Heart right ventricle (tissue), 16 donors: Measurements from ENCODE around the gene SPARCL1. TPM values are rescaled to one million over a fixed set of nuclear protein-coding genes. Genes with fewer than 3 reads are reported as not detected.
"Not testable (repeated sequence)": the region's sequence is repeated elsewhere in the genome, so short reads cannot be mapped to it uniquely, and the experiment has no call there.

ENCODE experiments used
- ATAC-seq, 8 donors: fragments of 200-7000 bp; cut with Tn5 transposase; one replicate each; pipeline ENCODE4 v1.9.1; 2020; ENCODE audit warnings: mild to moderate bottlenecking in 8 of 8, moderate library complexity in 8 of 8, moderate number of reproducible peaks in 1 of 8
- DNase-seq, 2 donors: peaks; one replicate each; pipeline ENCODE4 v3.0.0-alpha.2; 2020
- H3K27ac ChIP-seq, 10 donors: fragments of 200-600 bp; sonication (generic) in 2 of 10; one replicate each; pipeline versions ENCODE4 v1.5.0 to v1.8.0; 2020 to 2022; ENCODE audit warnings: mild to moderate bottlenecking in 3 of 10
- H3K27me3 ChIP-seq, 7 donors: fragments of 200-600 bp; one replicate each; pipeline ENCODE4 v1.8.0; 2021 to 2022; ENCODE audit warnings: mild to moderate bottlenecking in 2 of 7
- H3K36me3 ChIP-seq, 9 donors: fragments of 200-600 bp; sonication (generic) in 1 of 9; one replicate each; pipeline versions ENCODE4 v1.5.0 to v1.8.0; 2020 to 2022; ENCODE audit warnings: mild to moderate bottlenecking in 2 of 9
- H3K4me1 ChIP-seq, 9 donors: fragments of 200-600 bp; sonication (generic) in 1 of 9; one replicate each; pipeline versions ENCODE4 v1.5.0 to v1.8.0; 2020 to 2022; ENCODE audit warnings: mild to moderate bottlenecking in 4 of 9
- H3K4me3 ChIP-seq, 10 donors: fragments of 200-600 bp; sonication (generic) in 2 of 10; one replicate each; pipeline versions ENCODE4 v1.5.0 to v1.8.0; 2020 to 2022; ENCODE audit warnings: mild to moderate bottlenecking in 7 of 10, moderate library complexity in 2 of 10
- H3K9me3 ChIP-seq, 11 donors: fragments of 200-600 bp in 10 of 11; sonication (generic) in 2 of 11; one replicate each; pipeline versions ENCODE4 v1.5.0 to v1.8.0; 2013 to 2022; ENCODE audit warnings: mild to moderate bottlenecking in 2 of 11, control low read depth in 1 of 11, moderate library complexity in 1 of 11
- CTCF ChIP-seq, 9 donors: fragments of 200-600 bp; sonication (generic) in 2 of 9; IDR thresholded peaks; one replicate each; pipeline versions ENCODE4 v1.5.0 to v1.8.0; 2021 to 2022; ENCODE audit warnings: antibody characterized with exemption in 9 of 9, mild to moderate bottlenecking in 5 of 9, moderate library complexity in 1 of 9
- WGBS, 2 donors: extraction: QIAGEN DNeasy Blood & Tissue Kit; methylation state at CpG; one replicate each; pipeline ENCODE4 v1.1.7; 2013; ENCODE audit warnings: inconsistent platforms in 1 of 2; 5-methylcytosine and 5-hydroxymethylcytosine counted together
- intact Hi-C, 10 donors: fragments of 100-400 bp; cut with DNase I; formaldehyde crosslinking; loops; one replicate each; pipeline versions ENCODE4 v1.11.1 to v1.14.2; 2022
- polyA plus RNA-seq, 2 donors: library from polyadenylated mRNA; stranded (reverse); fragments of 200-250 nt; gene quantifications; one replicate each; pipeline ENCODE4 v1.2.3, GENCODE V29; 2013
- total RNA-seq, 10 donors: library from RNA; stranded (reverse); fragmentation: NEBNext Ultra II Directional in 3 of 10; extraction: Animal tissue kit (Norgen Biotek cat#: 25700) in 3 of 10; gene quantifications; one replicate each; pipeline versions ENCODE4 v1.2.1 to v1.2.4, GENCODE V29; 2021 to 2023
- donor health status: Arrhythmogenic right ventricular cardiomyopathy.
- donor health status: ischemic (EF 13 %, LVEDD 7.1; RV severe dilation, severe dysfunction).
- donor health status: healthy with polysubstance abuse.
- donor health status: DM: no; HTN: yes; CAD: no.
- donor health status: DM: no; HTN: no; CAD: no.
- donor health status: ischemic (EF 25% LVEDD 6.9; RV normal size, moderate dysfunction).
- donor health status: ischemic (EF 25% LVEDD 5.7; RV mildly dilated, moderate dysfunction).
- donor health status: healthy.
- donor health status: DM: yes; HTN: yes; CAD: no.
- donor health status: Ischemic cardiomyopathy.
- donor health status: ischemic (EF 35%, LVEDD 5.7; RV mildly dilated, moderate dysfunction).
- donor health status: nonischemic (EF 11% LVEDD 7.7; RV severe dilation, severe dysfunction).
- donor health status: DM: yes; HTN: yes; CAD: no.
- donor health status: PGD.
- donor health status: ischemic (EF 29% LVEDD 5.4; RV normal size, mild dysfunction).
- donor health status: nonischemic (EF 23%, LVEDD 6.1; RV moderate dilation, normal function).

The SPARCL1 gene
- total and polyA plus RNA-seq, 12 donors = 131 to 553 (median 232) TPM

- no peak overlapping the region for H3K4me3 ChIP-seq
- H3K9me3 ChIP-seq = no peaks in the 10 kb centered on the region
- H3K27me3 ChIP-seq = no peaks in the 10 kb centered on the region
- H3K27ac ChIP-seq = no peak overlapping the region
- WGBS, 2 donors = 88 to 94% methylated on average over 2 of the region's 2 CpGs
- no peak for DNase-seq
- H3K4me1 ChIP-seq = peaks cover 0 to 8% (median 0%) of the 10 kb centered on the region in 9 donors
- peaks cover 0 to 33% (median 6%) of the 10 kb centered on the region in 9 donors for H3K36me3 ChIP-seq
- no peak for ATAC-seq
- no peak for TF ChIP-seq CTCF (IDR thresholded peaks at IDR 0.05)
- intact Hi-C loops = loop anchor here in 6 of 10 donors (5.0 to 10.0 kb wide), 5 partner anchors 85 to 383 kb away; no protein-coding TSS in a partner anchor
Observed at GRCh38 chr4:87462102-87462501, 67.1 kb downstream of the SPARCL1 start.

- no peak for TF ChIP-seq CTCF (IDR thresholded peaks at IDR 0.05)
- no peak for ATAC-seq
- intact Hi-C loops = loop anchor here in 6 of 10 donors (5.0 to 10.0 kb wide), 5 partner anchors 84 to 384 kb away; no protein-coding TSS in a partner anchor
Observed at GRCh38 chr4:87461281-87461700, 67.9 kb downstream of the SPARCL1 start.

GRCh38 chr4:87458913-87459312, 70.3 kb downstream of the SPARCL1 start:
- H3K9me3 ChIP-seq = no peaks in the 10 kb centered on the region

More at GRCh38 chr4:87461281-87461700, 67.9 kb downstream of the SPARCL1 start:
- Histone ChIP-seq H3K27me3 (no peaks in the 10 kb centered on the region), H3K9me3 (no peaks in the 10 kb centered on the region), H3K36me3 (peaks cover 0 to 39% (median 6%) of the 10 kb centered on the region in 9 donors), H3K27ac (no peak overlapping the region), H3K4me3 (no peak overlapping the region), H3K4me1 (peaks cover 0 to 7% (median 0%) of the 10 kb centered on the region in 9 donors)
- no peak for DNase-seq

GRCh38 chr4:87451537-87451936, 77.6 kb downstream of the SPARCL1 start:
- no peaks in the 10 kb centered on the region for H3K27me3 ChIP-seq
- peaks cover 0 to 97% (median 23%) of the 10 kb centered on the region in 9 donors for H3K36me3 ChIP-seq
- no peak for TF ChIP-seq CTCF (IDR thresholded peaks at IDR 0.05)

More at GRCh38 chr4:87458913-87459312, 70.3 kb downstream of the SPARCL1 start:
- Histone ChIP-seq H3K27me3 (no peaks in the 10 kb centered on the region), H3K4me3 (no peak overlapping the region), H3K4me1 (no peaks in the 10 kb centered on the region), H3K27ac (no peak overlapping the region), H3K36me3 (peaks cover 0 to 62% (median 7%) of the 10 kb centered on the region in 9 donors)
- ATAC-seq (no peak), DNase-seq (no peak)
- no peak for TF ChIP-seq CTCF (IDR thresholded peaks at IDR 0.05)
- intact Hi-C loops = loop anchor here in 2 of 10 donors (5.0 kb wide), 2 partner anchors 82 to 92 kb away; no protein-coding TSS in a partner anchor
- 98 to 100% methylated on average over 4 of the region's 4 CpGs for WGBS, 2 donors

GRCh38 chr4:87446375-87446774, 82.8 kb downstream of the SPARCL1 start:
- peaks cover 0 to 96% (median 35%) of the 10 kb centered on the region in 9 donors for H3K36me3 ChIP-seq
- 93 to 97% methylated on average over 6 of the region's 6 CpGs for WGBS, 2 donors
- intact Hi-C loops, DNase-seq, H3K9me3 ChIP-seq, H3K4me1 ChIP-seq, H3K27me3 ChIP-seq, H3K27ac ChIP-seq, ATAC-seq, H3K4me3 ChIP-seq: not testable (repeated sequence)

More at GRCh38 chr4:87451537-87451936, 77.6 kb downstream of the SPARCL1 start:
- intact Hi-C loops = no loop called here
- no peaks in the 10 kb centered on the region for H3K4me1 ChIP-seq
- ATAC-seq = no peak
- no peak overlapping the region for H3K27ac ChIP-seq
- no peak for DNase-seq
- no peaks in the 10 kb centered on the region for H3K9me3 ChIP-seq
- no peak overlapping the region for H3K4me3 ChIP-seq
